Astrocyte of the cerebellum (primary cell): ENCODE results near the gene SEPHS2.
"Not testable (repeated sequence)": the region's sequence is repeated elsewhere in the genome, so short reads cannot be mapped to it uniquely, and the experiment has no call there.

ENCODE experiments used
- DNase-seq: peaks from one replicate; pipeline ENCODE4 v3.0.0-alpha.2; 2011; ENCODE audit warnings: low read depth
- H3K4me3 ChIP-seq: 2 replicates; pipeline ENCODE4 v1.5.1; 2011; ENCODE audit warnings: mild to moderate bottlenecking, low read depth, low read length, moderate library complexity
- CTCF ChIP-seq: IDR thresholded peaks from 2 replicates; pipeline ENCODE4 v1.5.1; 2012; ENCODE audit warnings: low read length, low read depth, moderate library complexity, mild to moderate bottlenecking; ENCODE audit errors: missing control alignments
- in situ Hi-C: cut with HindIII; loops from 2 replicates; pipeline ENCODE4 v1.10.0; 2017; ENCODE audit warnings: low sequenced_read_pairs

The SEPHS2 gene

GRCh38 chr16:30470170-30470512 lies 24.5 kb upstream of the SEPHS2 start:
- DNase-seq, result no peak
- H3K4me3 ChIP-seq, result no peak overlapping the region
- TF ChIP-seq CTCF, result no peak
- in situ Hi-C loops, result no loop called here

DNA sequence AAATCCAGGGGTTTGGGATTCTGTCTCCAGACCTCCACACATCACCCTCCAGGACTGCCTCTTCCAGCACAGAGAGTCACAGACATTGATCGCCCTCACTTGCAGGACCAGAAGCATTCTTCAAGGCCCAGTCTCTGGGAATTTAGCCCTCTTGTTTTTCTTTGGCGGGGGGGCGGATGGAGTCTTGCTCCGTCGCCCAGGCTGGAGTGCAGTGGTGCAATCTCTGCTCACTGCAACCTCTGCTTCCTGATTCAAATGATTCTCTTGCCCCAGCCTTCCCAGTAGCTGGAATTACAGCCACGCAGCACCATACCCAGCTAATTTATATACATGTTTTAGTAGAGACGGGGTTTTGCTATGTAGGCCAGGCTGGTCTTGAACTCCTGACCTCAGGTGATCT lies 18.4 kb upstream of the SEPHS2 start:
- in situ Hi-C loops, result no loop called here
- H3K4me3 ChIP-seq, result no peak overlapping the region
- DNase-seq, result no peak
- no peak for TF ChIP-seq CTCF

GRCh38 chr16:30461426-30461825 lies 15.8 kb upstream of the SEPHS2 start:
- in situ Hi-C loops, H3K4me3 ChIP-seq, DNase-seq: not testable (repeated sequence)

DNA sequence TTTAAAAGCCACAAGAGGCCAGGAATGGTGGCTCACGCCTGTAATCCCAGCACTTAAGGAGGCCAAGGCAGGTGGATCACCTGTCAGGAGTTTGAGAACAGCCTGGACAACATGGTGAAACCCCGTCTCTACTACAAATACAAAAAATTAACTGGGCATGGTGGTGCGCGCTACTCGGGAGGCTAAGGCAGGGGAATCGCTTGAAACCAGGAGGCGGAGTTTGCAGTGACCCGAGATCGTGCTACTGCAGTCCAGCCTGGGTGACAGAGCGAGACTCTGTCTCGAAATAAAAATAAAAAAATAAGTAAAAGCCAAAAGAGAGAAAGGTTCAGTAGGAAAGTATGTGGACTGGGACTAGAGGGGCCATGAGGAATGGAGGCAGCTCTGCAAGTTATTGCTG lies 13.8 kb upstream of the SEPHS2 start:
- in situ Hi-C loops, result no loop called here
- H3K4me3 ChIP-seq, result no peak overlapping the region
- DNase-seq, result no peak

GRCh38 chr16:30458561-30459394 lies 13.1 kb upstream of the SEPHS2 start:
- no peak overlapping the region for H3K4me3 ChIP-seq
- in situ Hi-C loops, result no loop called here
- TF ChIP-seq CTCF, result no peak
- no peak for DNase-seq

More for the DNA sequence above, 13.8 kb upstream of the SEPHS2 start:
- TF ChIP-seq CTCF, result no peak

DNA sequence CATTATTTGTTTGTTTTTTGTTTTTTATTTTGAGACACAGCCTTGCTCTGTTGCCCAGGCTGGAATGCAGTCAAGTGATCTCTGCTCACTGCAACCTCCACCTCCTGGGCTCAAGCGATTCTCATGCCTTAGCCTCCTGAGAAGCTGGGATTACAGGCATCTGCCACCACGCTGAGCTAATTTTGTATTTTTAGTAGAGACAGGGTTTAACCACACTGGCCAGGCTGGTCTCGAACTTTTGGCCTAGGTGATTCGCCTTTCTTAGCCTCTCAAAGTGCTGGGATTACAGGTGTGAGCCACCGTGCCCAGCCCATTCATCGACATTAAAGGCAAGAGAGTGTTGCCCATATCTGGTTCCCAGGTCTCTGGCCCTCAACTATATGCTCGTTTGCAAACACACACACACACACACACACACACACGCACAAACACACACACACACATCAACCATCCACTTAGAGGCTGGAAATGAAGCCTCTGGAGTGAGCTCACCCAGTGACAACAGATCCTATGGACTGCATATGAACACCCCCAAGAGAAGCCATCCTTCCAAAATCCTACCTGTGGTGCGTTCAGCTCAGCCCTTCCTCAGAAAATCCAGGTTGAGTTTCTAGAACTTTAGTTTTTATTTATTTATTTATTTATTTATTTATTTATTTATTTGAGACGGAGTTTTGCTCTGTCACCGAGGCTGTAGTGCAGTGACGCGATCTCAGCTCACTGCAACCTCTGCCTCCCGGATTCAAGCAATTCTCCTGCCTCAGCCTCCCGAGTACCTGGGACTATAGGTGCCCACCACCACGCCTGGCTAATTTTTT lies 12.3 kb upstream of the SEPHS2 start:
- no peak for DNase-seq
- TF ChIP-seq CTCF, result no peak
- in situ Hi-C loops, result no loop called here
- H3K4me3 ChIP-seq, result no peak overlapping the region

- TF ChIP-seq CTCF, result no peak
- H3K4me3 ChIP-seq, result no peak overlapping the region
- in situ Hi-C loops, result no loop called here
- DNase-seq, result no peak
Measured at GRCh38 chr16:30457256-30457655, 11.6 kb upstream of the SEPHS2 start.
